GM18868 (cell line): ENCODE data around the gene BROX.
A peak's percentile ranks its signal among the peaks of the same experiment; 100 is the strongest.

Source experiments
- ATAC-seq: cut with Tn5 transposase; IDR thresholded peaks from one replicate; pipeline ENCODE4 v1.9.1; 2021; ENCODE audit warnings: mild to moderate bottlenecking, moderate library complexity; ENCODE audit not compliant: unreplicated experiment

Gene BROX

GRCh38 chr1:222772996-222773379 lies 60.6 kb downstream of the BROX start:
- peak; percentile 89 for ATAC-seq

GRCh38 chr1:222777463-222777862 lies 65.1 kb downstream of the BROX start:
- ATAC-seq = no peak

GRCh38 chr1:222777977-222778376 lies 65.6 kb downstream of the BROX start:
- no peak for ATAC-seq

- peak; percentile 49 for ATAC-seq
Observed at GRCh38 chr1:222781251-222781650, 68.9 kb downstream of the BROX start.

- no peak for ATAC-seq
Observed at GRCh38 chr1:222783051-222783450, 70.7 kb downstream of the BROX start.

GRCh38 chr1:222784371-222784770 lies 72.0 kb downstream of the BROX start:
- no peak for ATAC-seq
